ENCODE data around the gene TPPP. TPM values are rescaled to one million over a fixed set of nuclear protein-coding genes. Genes with fewer than 3 reads are reported as not detected.

Gene TPPP
- total and polyA plus RNA-seq, 2 donors (not counting 3 experiments of a cell fraction or from before 2014, with no cell fraction given) = 0.04 to 0.09 TPM

GRCh38 chr5:622946-623522 lies 70.1 kb downstream of the TPPP start:
- H3K36me3 ChIP-seq (ENCODE audit: control insufficient read depth in 2 of 2, extremely low read depth in 1 of 2, insufficient read depth in 2 of 2, low read length in 2 of 2) = peaks cover 0 to 8% of the 10 kb centered on the region in 2 experiments
- H3K4me3 ChIP-seq (replicated peaks in 1 of 3; ENCODE audit: insufficient read depth in 1 of 3, low read depth in 1 of 3, low read length in 3 of 3) = no peak overlapping the region
- POLR2A ChIA-PET = no interaction called here
- no peaks in the 10 kb centered on the region for H3K9me3 ChIP-seq (replicated peaks; ENCODE audit: control insufficient read depth, insufficient read depth, low read length)
- H2AFZ ChIP-seq (ENCODE audit: low read depth, low read length) = no peak overlapping the region
- FAIRE-seq (no peak), DNase-seq (ENCODE audit: low read depth, low spot score) (no peak)
- TF ChIP-seq FOS (IDR thresholded peaks at IDR 0.05; ENCODE audit: borderline replicate concordance, insufficient read depth, low read length) (no peak), POLR2AphosphoS5 (IDR thresholded peaks at IDR 0.05; ENCODE audit: insufficient read depth, low read depth, low read length) (no peak), GATA2 (IDR thresholded peaks at IDR 0.05; ENCODE audit: insufficient read depth, insufficient read length, low read depth, low read length) (no peak)
- TF ChIP-seq, protein P1, sequence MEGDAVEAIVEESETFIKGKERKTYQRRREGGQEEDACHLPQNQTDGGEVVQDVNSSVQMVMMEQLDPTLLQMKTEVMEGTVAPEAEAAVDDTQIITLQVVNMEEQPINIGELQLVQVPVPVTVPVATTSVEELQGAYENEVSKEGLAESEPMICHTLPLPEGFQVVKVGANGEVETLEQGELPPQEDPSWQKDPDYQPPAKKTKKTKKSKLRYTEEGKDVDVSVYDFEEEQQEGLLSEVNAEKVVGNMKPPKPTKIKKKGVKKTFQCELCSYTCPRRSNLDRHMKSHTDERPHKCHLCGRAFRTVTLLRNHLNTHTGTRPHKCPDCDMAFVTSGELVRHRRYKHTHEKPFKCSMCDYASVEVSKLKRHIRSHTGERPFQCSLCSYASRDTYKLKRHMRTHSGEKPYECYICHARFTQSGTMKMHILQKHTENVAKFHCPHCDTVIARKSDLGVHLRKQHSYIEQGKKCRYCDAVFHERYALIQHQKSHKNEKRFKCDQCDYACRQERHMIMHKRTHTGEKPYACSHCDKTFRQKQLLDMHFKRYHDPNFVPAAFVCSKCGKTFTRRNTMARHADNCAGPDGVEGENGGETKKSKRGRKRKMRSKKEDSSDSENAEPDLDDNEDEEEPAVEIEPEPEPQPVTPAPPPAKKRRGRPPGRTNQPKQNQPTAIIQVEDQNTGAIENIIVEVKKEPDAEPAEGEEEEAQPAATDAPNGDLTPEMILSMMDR (IDR thresholded peaks at IDR 0.05; ENCODE audit: extremely low read depth in 1 of 2, insufficient read depth in 1 of 2, low read depth in 1 of 2, low read length in 2 of 2) = no peak
- TF ChIP-seq, protein P2, sequence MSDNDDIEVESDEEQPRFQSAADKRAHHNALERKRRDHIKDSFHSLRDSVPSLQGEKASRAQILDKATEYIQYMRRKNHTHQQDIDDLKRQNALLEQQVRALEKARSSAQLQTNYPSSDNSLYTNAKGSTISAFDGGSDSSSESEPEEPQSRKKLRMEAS (IDR thresholded peaks at IDR 0.05; ENCODE audit: insufficient read depth, insufficient read length) = no peak
- no peak overlapping the region for H3K4me2 ChIP-seq (ENCODE audit: insufficient read depth, low read length)
- no peak overlapping the region for H3K9ac ChIP-seq (replicated peaks; ENCODE audit: extremely low read depth, insufficient read depth, low read length)
- CTCF ChIA-PET = no interaction called here
- H3K27ac ChIP-seq (ENCODE audit: insufficient read depth, low read depth, low read length) = no peak overlapping the region
- no TSS peak for BruUV-seq (replicated peaks)
- H3K4me1 ChIP-seq (ENCODE audit: control insufficient read depth, extremely low read depth, insufficient read depth, low read length) = no peaks in the 10 kb centered on the region
- H3K79me2 ChIP-seq (ENCODE audit: control insufficient read depth, insufficient read depth, low read length) = no peaks in the 10 kb centered on the region
- dilution Hi-C loops (cut with MboI; ENCODE audit: extremely low pct_ligation_motif_present, low sequenced_read_pairs) = no loop called here
- intact Hi-C loops (cut with micrococcal nuclease) = no loop called here
- H3K9me1 ChIP-seq (replicated peaks; ENCODE audit: control insufficient read depth, extremely low read depth, insufficient read depth, low read length) = no peaks in the 10 kb centered on the region
- H4K20me1 ChIP-seq (replicated peaks; ENCODE audit: control insufficient read depth, extremely low read depth, insufficient read depth, low read length) = no peaks in the 10 kb centered on the region
- H3K27me3 ChIP-seq (ENCODE audit: control insufficient read depth in 2 of 2, insufficient read depth in 2 of 2, low read length in 2 of 2) = no peaks in the 10 kb centered on the region
